ENCODE data around the gene GPRC5A.

GPRC5A gene

GRCh38 chr12:12930633-12931219 is 39.4 kb downstream of the GPRC5A start:
- no peak for DNase-seq (ENCODE audit: insufficient read length)
- TF ChIP-seq POLR2AphosphoS5 (IDR thresholded peaks at IDR 0.05; ENCODE audit: low read depth, low read length) (no peak), TAF1 (IDR thresholded peaks at IDR 0.05; ENCODE audit: borderline replicate concordance, low read depth, low read length) (no peak), POLR2A (IDR thresholded peaks at IDR 0.05; ENCODE audit: low read depth, low read length) (no peak)
- no peak for FAIRE-seq

GRCh38 chr12:12933742-12934141 is 42.4 kb downstream of the GPRC5A start:
- FAIRE-seq (no peak), DNase-seq (ENCODE audit: insufficient read length) (no peak)
- TF ChIP-seq POLR2A (IDR thresholded peaks at IDR 0.05; ENCODE audit: low read depth, low read length) = no peak
- TF ChIP-seq POLR2AphosphoS5 (IDR thresholded peaks at IDR 0.05; ENCODE audit: low read depth, low read length) = no peak
- no peak for TF ChIP-seq TAF1 (IDR thresholded peaks at IDR 0.05; ENCODE audit: borderline replicate concordance, low read depth, low read length)

GRCh38 chr12:12934556-12934955 is 43.2 kb downstream of the GPRC5A start:
- FAIRE-seq (no peak), DNase-seq (ENCODE audit: insufficient read length) (no peak)
- TF ChIP-seq POLR2AphosphoS5 (IDR thresholded peaks at IDR 0.05; ENCODE audit: low read depth, low read length) (no peak), TAF1 (IDR thresholded peaks at IDR 0.05; ENCODE audit: borderline replicate concordance, low read depth, low read length) (no peak), POLR2A (IDR thresholded peaks at IDR 0.05; ENCODE audit: low read depth, low read length) (no peak)

GRCh38 chr12:12936983-12937491 is 45.7 kb downstream of the GPRC5A start:
- no peak for TF ChIP-seq POLR2AphosphoS5 (IDR thresholded peaks at IDR 0.05; ENCODE audit: low read depth, low read length)
- TF ChIP-seq POLR2A (IDR thresholded peaks at IDR 0.05; ENCODE audit: low read depth, low read length) = no peak
- TF ChIP-seq TAF1 (IDR thresholded peaks at IDR 0.05; ENCODE audit: borderline replicate concordance, low read depth, low read length) = no peak
- DNase-seq (ENCODE audit: insufficient read length) (no peak), FAIRE-seq (no peak)

- no peak for TF ChIP-seq POLR2AphosphoS5 (IDR thresholded peaks at IDR 0.05; ENCODE audit: low read depth, low read length)
- TF ChIP-seq TAF1 (IDR thresholded peaks at IDR 0.05; ENCODE audit: borderline replicate concordance, low read depth, low read length) = no peak
- TF ChIP-seq POLR2A (IDR thresholded peaks at IDR 0.05; ENCODE audit: low read depth, low read length) = no peak
- FAIRE-seq = no peak
Measured at GRCh38 chr12:12938541-12938940, 47.2 kb downstream of the GPRC5A start.

GRCh38 chr12:12939888-12940287 is 48.5 kb downstream of the GPRC5A start:
- DNase-seq (ENCODE audit: insufficient read length) (no peak), FAIRE-seq (no peak)
- TF ChIP-seq POLR2AphosphoS5 (IDR thresholded peaks at IDR 0.05; ENCODE audit: low read depth, low read length) (no peak), POLR2A (IDR thresholded peaks at IDR 0.05; ENCODE audit: low read depth, low read length) (no peak), TAF1 (IDR thresholded peaks at IDR 0.05; ENCODE audit: borderline replicate concordance, low read depth, low read length) (no peak)

More at GRCh38 chr12:12938541-12938940, 47.2 kb downstream of the GPRC5A start:
- DNase-seq (ENCODE audit: insufficient read length) = no peak

- TF ChIP-seq POLR2A (IDR thresholded peaks at IDR 0.05; ENCODE audit: low read depth, low read length) (no peak), TAF1 (IDR thresholded peaks at IDR 0.05; ENCODE audit: borderline replicate concordance, low read depth, low read length) (no peak), POLR2AphosphoS5 (IDR thresholded peaks at IDR 0.05; ENCODE audit: low read depth, low read length) (no peak)
- no peak for FAIRE-seq
- no peak for DNase-seq (ENCODE audit: insufficient read length)
Measured at GRCh38 chr12:12941450-12942350, 50.3 kb downstream of the GPRC5A start.

GRCh38 chr12:12943586-12944260 is 52.4 kb downstream of the GPRC5A start:
- DNase-seq (ENCODE audit: insufficient read length) (no peak), FAIRE-seq (no peak)
- no peak for TF ChIP-seq TAF1 (IDR thresholded peaks at IDR 0.05; ENCODE audit: borderline replicate concordance, low read depth, low read length)
- no peak for TF ChIP-seq POLR2AphosphoS5 (IDR thresholded peaks at IDR 0.05; ENCODE audit: low read depth, low read length)
- no peak for TF ChIP-seq POLR2A (IDR thresholded peaks at IDR 0.05; ENCODE audit: low read depth, low read length)

GRCh38 chr12:12945591-12945990 is 54.2 kb downstream of the GPRC5A start:
- DNase-seq (ENCODE audit: insufficient read length) = no peak
- no peak for TF ChIP-seq POLR2A (IDR thresholded peaks at IDR 0.05; ENCODE audit: low read depth, low read length)
- TF ChIP-seq TAF1 (IDR thresholded peaks at IDR 0.05; ENCODE audit: borderline replicate concordance, low read depth, low read length) = no peak
- TF ChIP-seq POLR2AphosphoS5 (IDR thresholded peaks at IDR 0.05; ENCODE audit: low read depth, low read length) = no peak
- no peak for FAIRE-seq

GRCh38 chr12:12946686-12947355 is 55.5 kb downstream of the GPRC5A start:
- no peak for DNase-seq (ENCODE audit: insufficient read length)
- no peak for FAIRE-seq

GRCh38 chr12:12947902-12948301 is 56.5 kb downstream of the GPRC5A start:
- DNase-seq (ENCODE audit: insufficient read length) = no peak
- FAIRE-seq = no peak
- TF ChIP-seq POLR2AphosphoS5 (IDR thresholded peaks at IDR 0.05; ENCODE audit: low read depth, low read length) (no peak), TAF1 (IDR thresholded peaks at IDR 0.05; ENCODE audit: borderline replicate concordance, low read depth, low read length) (no peak), POLR2A (IDR thresholded peaks at IDR 0.05; ENCODE audit: low read depth, low read length) (no peak)

More at GRCh38 chr12:12946686-12947355, 55.5 kb downstream of the GPRC5A start:
- no peak for TF ChIP-seq TAF1 (IDR thresholded peaks at IDR 0.05; ENCODE audit: borderline replicate concordance, low read depth, low read length)
- TF ChIP-seq POLR2A (IDR thresholded peaks at IDR 0.05; ENCODE audit: low read depth, low read length) = no peak
- no peak for TF ChIP-seq POLR2AphosphoS5 (IDR thresholded peaks at IDR 0.05; ENCODE audit: low read depth, low read length)

All from GM12892 (cell line).